ENCODE measurements around the gene SH2D3C. TPM values are rescaled to one million over a fixed set of nuclear protein-coding genes. Genes with fewer than 3 reads are reported as not detected.
A peak's percentile ranks its signal among the peaks of the same experiment; 100 is the strongest.

SH2D3C gene
- total RNA-seq, 2 donors from 2014 or later = 5.3 to 13.1 TPM

- DNase-seq (ENCODE audit: low spot score) (no peak), ATAC-seq (ENCODE audit: insufficient number of reproducible peaks, low FRiP score, low read depth) (no peak)
- Histone ChIP-seq H3K27ac (no peak overlapping the region), H3K27me3 (replicated peaks; ENCODE audit: insufficient read depth) (no peaks in the 10 kb centered on the region), H3K9me3 (no peaks in the 10 kb centered on the region), H3K36me3 (peaks cover 68% of the 10 kb centered on the region), H3K4me3 (no peak overlapping the region), H3K4me1 (ENCODE audit: control insufficient read depth in 1 of 2, low read depth in 2 of 2) (peaks cover 0 to 15% of the 10 kb centered on the region in 2 donors)
- TF ChIP-seq, protein P1, sequence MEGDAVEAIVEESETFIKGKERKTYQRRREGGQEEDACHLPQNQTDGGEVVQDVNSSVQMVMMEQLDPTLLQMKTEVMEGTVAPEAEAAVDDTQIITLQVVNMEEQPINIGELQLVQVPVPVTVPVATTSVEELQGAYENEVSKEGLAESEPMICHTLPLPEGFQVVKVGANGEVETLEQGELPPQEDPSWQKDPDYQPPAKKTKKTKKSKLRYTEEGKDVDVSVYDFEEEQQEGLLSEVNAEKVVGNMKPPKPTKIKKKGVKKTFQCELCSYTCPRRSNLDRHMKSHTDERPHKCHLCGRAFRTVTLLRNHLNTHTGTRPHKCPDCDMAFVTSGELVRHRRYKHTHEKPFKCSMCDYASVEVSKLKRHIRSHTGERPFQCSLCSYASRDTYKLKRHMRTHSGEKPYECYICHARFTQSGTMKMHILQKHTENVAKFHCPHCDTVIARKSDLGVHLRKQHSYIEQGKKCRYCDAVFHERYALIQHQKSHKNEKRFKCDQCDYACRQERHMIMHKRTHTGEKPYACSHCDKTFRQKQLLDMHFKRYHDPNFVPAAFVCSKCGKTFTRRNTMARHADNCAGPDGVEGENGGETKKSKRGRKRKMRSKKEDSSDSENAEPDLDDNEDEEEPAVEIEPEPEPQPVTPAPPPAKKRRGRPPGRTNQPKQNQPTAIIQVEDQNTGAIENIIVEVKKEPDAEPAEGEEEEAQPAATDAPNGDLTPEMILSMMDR (IDR thresholded peaks at IDR 0.05) = no peak
These were observed 40.1 kb upstream of the SH2D3C start for GRCh38 chr9:127818574-127818973.

DNA sequence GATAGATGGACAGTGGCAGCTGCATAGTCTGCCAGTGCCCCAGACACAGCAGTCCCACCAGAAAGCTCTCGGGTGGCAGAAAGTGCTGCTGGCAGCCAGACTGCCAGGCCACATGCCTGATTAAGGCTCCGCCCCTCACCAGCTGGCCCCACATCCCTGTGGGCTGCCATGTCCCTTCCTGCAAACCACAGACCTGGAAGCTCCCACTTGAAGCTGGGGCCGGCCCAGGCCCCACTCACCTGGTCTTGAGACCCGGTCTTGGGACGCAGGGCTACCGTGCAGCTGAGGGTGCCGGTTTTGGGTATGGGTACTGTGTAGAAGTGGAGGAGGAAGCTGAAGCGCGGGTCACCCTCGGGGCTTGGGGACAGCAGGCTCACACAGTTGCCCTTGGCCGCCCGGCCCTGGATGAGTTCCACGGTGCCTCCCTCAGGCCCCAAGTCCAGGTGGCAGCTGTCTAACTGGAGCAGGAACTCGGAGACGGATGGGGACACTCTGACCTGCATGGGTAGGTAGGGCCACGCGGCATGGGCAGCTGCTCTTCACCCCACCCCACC, 39.5 kb upstream of the SH2D3C start:
- Histone ChIP-seq H3K9me3 (no peaks in the 10 kb centered on the region), H3K4me1 (ENCODE audit: control insufficient read depth in 1 of 2, low read depth in 2 of 2) (peaks cover 0 to 12% of the 10 kb centered on the region in 2 donors), H3K27ac (no peak overlapping the region), H3K4me3 (no peak overlapping the region), H3K27me3 (replicated peaks; ENCODE audit: insufficient read depth) (no peaks in the 10 kb centered on the region), H3K36me3 (peaks cover 74% of the 10 kb centered on the region)
- DNase-seq (ENCODE audit: low spot score) = no peak
- no peak for ATAC-seq (ENCODE audit: insufficient number of reproducible peaks, low FRiP score, low read depth)
- TF ChIP-seq, protein P1 (IDR thresholded peaks at IDR 0.05) = no peak

DNA sequence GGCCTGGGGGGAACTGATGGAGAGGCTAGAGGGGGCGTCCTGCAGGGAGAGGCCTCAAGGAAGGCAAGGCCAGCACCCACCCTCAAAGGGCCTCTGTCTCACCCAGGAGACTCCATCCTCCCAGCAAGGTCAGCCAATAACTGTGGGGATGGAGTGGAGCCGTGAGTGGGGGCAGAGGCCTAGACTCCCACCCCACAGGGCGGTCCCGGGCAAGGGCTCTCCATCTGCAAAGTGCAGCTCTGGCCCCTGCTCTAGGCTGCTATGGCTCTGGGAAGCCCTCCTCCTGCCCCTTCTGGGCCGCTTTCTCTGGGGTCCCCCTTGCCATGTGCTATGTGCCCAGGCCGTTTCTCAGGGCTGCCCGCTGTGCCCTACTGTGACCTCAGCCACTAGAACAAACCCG, 38.3 kb upstream of the SH2D3C start:
- no peaks in the 10 kb centered on the region for H3K9me3 ChIP-seq
- TF ChIP-seq, protein P1 (IDR thresholded peaks at IDR 0.05) = no peak
- H3K4me1 ChIP-seq (ENCODE audit: control insufficient read depth in 1 of 2, low read depth in 2 of 2) = no peaks in the 10 kb centered on the region
- no peaks in the 10 kb centered on the region for H3K27me3 ChIP-seq (replicated peaks; ENCODE audit: insufficient read depth)
- peak overlapping the region; percentile 21 to 34 for H3K27ac ChIP-seq
- peaks cover 78% of the 10 kb centered on the region for H3K36me3 ChIP-seq
- DNase-seq (ENCODE audit: low spot score) (no peak), ATAC-seq (ENCODE audit: insufficient number of reproducible peaks, low FRiP score, low read depth) (no peak)
- H3K4me3 ChIP-seq = no peak overlapping the region

GRCh38 chr9:127816362-127816725, 37.9 kb upstream of the SH2D3C start:
- H3K4me1 ChIP-seq (ENCODE audit: control insufficient read depth in 1 of 2, low read depth in 2 of 2) = no peaks in the 10 kb centered on the region
- H3K27me3 ChIP-seq (replicated peaks; ENCODE audit: insufficient read depth) = no peaks in the 10 kb centered on the region
- TF ChIP-seq, protein P1 (IDR thresholded peaks at IDR 0.05) = no peak
- DNase-seq (ENCODE audit: low spot score) (no peak), ATAC-seq (ENCODE audit: insufficient number of reproducible peaks, low FRiP score, low read depth) (no peak)
- H3K9me3 ChIP-seq = no peaks in the 10 kb centered on the region
- H3K36me3 ChIP-seq = peaks cover 76% of the 10 kb centered on the region
- no peak overlapping the region for H3K4me3 ChIP-seq
- H3K27ac ChIP-seq = peak overlapping the region; percentile 21 to 34

- DNase-seq (ENCODE audit: low spot score) = no peak
- Histone ChIP-seq H3K9me3 (no peaks in the 10 kb centered on the region), H3K4me3 (no peak overlapping the region), H3K36me3 (peaks cover 70% of the 10 kb centered on the region), H3K27ac (peak overlapping the region in 1 of 2 donors; percentile 21), H3K27me3 (replicated peaks; ENCODE audit: insufficient read depth) (no peaks in the 10 kb centered on the region), H3K4me1 (ENCODE audit: control insufficient read depth in 1 of 2, low read depth in 2 of 2) (no peaks in the 10 kb centered on the region)
- TF ChIP-seq, protein P1 (IDR thresholded peaks at IDR 0.05) = no peak
- ATAC-seq (ENCODE audit: insufficient number of reproducible peaks, low FRiP score, low read depth) = no peak
These were observed 37.3 kb upstream of the SH2D3C start for GRCh38 chr9:127815512-127816361.

All from thoracic aorta (tissue), 2 donors.